ENCODE data around the gene MTOR.
"Not testable (repeated sequence)": the region's sequence is repeated elsewhere in the genome, so short reads cannot be mapped to it uniquely, and the experiment has no call there.

DNA sequence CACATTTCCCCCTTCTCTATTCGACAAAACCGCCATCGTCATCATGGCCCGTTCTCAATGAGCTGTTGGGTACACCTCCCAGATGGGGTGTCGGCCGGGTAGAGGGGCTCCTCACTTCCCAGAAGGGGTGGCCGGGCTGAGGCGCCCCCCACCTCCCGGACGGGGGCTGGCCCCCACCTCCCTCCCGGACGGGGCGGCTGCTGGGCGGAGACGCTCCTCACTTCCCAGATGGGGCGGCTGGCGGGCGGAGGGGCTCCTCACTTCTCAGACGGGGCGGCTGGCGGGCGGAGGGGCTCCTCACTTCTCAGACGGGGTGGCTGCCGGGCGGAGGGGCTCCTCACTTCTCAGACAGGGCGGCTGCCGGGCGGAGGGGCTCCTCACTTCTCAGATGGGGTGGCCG is 43.2 kb upstream of the MTOR start:
- TF ChIP-seq, protein P1, sequence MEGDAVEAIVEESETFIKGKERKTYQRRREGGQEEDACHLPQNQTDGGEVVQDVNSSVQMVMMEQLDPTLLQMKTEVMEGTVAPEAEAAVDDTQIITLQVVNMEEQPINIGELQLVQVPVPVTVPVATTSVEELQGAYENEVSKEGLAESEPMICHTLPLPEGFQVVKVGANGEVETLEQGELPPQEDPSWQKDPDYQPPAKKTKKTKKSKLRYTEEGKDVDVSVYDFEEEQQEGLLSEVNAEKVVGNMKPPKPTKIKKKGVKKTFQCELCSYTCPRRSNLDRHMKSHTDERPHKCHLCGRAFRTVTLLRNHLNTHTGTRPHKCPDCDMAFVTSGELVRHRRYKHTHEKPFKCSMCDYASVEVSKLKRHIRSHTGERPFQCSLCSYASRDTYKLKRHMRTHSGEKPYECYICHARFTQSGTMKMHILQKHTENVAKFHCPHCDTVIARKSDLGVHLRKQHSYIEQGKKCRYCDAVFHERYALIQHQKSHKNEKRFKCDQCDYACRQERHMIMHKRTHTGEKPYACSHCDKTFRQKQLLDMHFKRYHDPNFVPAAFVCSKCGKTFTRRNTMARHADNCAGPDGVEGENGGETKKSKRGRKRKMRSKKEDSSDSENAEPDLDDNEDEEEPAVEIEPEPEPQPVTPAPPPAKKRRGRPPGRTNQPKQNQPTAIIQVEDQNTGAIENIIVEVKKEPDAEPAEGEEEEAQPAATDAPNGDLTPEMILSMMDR (conservative IDR thresholded peaks at IDR 0.05 in 1 of 2, IDR thresholded peaks at IDR 0.05 in 1 of 2; ENCODE audit: extremely low read depth in 1 of 2, insufficient read depth in 1 of 2, low read depth in 1 of 2, low read length in 2 of 2): not testable (repeated sequence)
- not testable (repeated sequence) for TF ChIP-seq EZH2 (IDR thresholded peaks at IDR 0.05; ENCODE audit: borderline replicate concordance, low read length)

All from mammary epithelial cell (primary cell).